Astrocyte of the cerebellum (primary cell): ENCODE results near the gene SUSD1.
A peak's percentile ranks its signal among the peaks of the same experiment; 100 is the strongest.

ENCODE experiments used
- DNase-seq: peaks from one replicate; pipeline ENCODE4 v3.0.0-alpha.2; 2011; ENCODE audit warnings: low read depth
- H3K4me3 ChIP-seq: 2 replicates; pipeline ENCODE4 v1.5.1; 2011; ENCODE audit warnings: mild to moderate bottlenecking, low read depth, low read length, moderate library complexity
- CTCF ChIP-seq: IDR thresholded peaks from 2 replicates; pipeline ENCODE4 v1.5.1; 2012; ENCODE audit warnings: low read length, low read depth, moderate library complexity, mild to moderate bottlenecking; ENCODE audit errors: missing control alignments
- in situ Hi-C: cut with HindIII; loops from 2 replicates; pipeline ENCODE4 v1.10.0; 2017; ENCODE audit warnings: low sequenced_read_pairs

Gene SUSD1

DNA sequence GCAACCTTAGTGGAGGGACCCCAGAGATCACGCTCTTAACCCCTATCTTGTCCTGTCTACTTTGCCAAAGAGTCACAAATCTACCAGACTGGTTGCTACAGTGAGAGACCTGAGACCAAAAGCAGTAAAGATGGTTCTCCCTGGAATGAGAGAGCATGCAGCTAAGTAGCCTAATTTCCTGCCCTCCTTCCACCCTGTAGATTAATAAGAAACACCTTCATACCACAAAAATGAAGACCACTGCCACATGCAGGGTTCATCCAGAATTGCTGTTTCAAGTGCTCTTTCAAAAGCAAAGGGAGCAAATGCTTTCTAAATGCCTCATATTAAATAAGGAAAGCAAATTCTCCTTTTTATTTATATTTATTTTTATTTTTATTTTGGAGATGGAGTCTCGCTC is 159.4 kb downstream of the SUSD1 start:
- in situ Hi-C loops = no loop called here
- no peak for TF ChIP-seq CTCF
- no peak for DNase-seq
- H3K4me3 ChIP-seq = no peak overlapping the region

GRCh38 chr9:112015149-112015548 is 159.9 kb downstream of the SUSD1 start:
- in situ Hi-C loops = no loop called here

GRCh38 chr9:112013266-112013665 is 161.8 kb downstream of the SUSD1 start:
- no peak for TF ChIP-seq CTCF
- in situ Hi-C loops = no loop called here
- no peak overlapping the region for H3K4me3 ChIP-seq
- no peak for DNase-seq

More at GRCh38 chr9:112015149-112015548, 159.9 kb downstream of the SUSD1 start:
- TF ChIP-seq CTCF = no peak
- DNase-seq = no peak
- H3K4me3 ChIP-seq = no peak overlapping the region

DNA sequence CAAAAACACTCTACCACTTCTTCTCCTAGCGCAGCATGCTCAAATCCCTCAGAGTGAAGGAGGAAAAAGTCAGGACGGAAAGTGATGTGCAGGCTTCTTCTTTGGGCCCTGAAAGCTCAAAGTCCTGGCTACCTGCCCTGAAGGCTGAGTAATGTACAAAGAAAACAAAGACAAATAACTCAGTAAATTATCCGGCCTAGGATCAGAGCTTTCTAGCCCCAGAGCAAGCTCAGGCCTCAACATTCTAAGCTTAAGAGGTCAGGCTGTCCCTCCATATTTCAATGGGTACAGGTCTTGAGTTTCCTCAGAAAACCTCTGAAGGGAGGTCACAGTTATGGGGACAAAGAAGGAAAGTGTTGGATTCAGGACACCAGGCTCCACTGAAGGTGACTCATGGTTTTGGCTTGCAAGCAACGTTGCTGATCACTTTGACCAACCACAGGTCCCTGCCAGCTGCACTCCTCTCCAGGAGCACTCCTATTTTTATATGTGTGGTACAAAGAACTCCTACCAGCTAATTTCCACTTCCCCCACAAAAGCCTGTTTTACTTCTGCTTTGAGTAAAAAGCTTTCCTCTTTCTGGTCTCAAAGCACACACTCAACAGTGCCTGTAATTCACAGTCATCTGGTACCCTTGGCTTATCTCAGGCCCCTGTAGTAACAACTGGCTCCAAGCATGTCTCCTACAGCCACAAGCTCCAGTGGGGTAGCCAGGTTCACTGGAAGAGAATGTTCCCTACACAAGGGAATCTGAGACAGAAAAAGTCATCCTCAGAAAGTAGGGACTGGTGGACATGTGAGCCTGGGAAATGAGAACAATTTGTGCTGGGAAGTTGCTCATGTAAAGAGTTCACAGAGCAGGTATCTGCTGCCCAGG is 162.8 kb downstream of the SUSD1 start:
- in situ Hi-C loops = no loop called here
- peak; percentile 87 for DNase-seq
- no peak overlapping the region for H3K4me3 ChIP-seq
- no peak for TF ChIP-seq CTCF

- no peak for TF ChIP-seq CTCF
- H3K4me3 ChIP-seq = no peak overlapping the region
- in situ Hi-C loops = no loop called here
- no peak for DNase-seq
These were observed 164.0 kb downstream of the SUSD1 start for GRCh38 chr9:112011051-112011620.

GRCh38 chr9:112010537-112010936 is 164.6 kb downstream of the SUSD1 start:
- in situ Hi-C loops = no loop called here
- no peak overlapping the region for H3K4me3 ChIP-seq
- DNase-seq = no peak
- no peak for TF ChIP-seq CTCF
